Measurements from ENCODE around the gene AIP.

GRCh38 chr11:67456068-67456705 is 26.6 kb upstream of the AIP start:
- TF ChIP-seq CTCF (IDR thresholded peaks at IDR 0.05 in 4 of 5, conservative IDR thresholded peaks at IDR 0.05 in 1 of 5) (no peak), POLR2A (IDR thresholded peaks at IDR 0.05) (no peak)
